CD4-positive, alpha-beta T cell treated with Interleukin-12 subunit alpha and Interleukin-12 subunit beta, for 1 hour (primary cell): ENCODE data around the gene MDFI.

ENCODE experiments used
- DNase-seq: peaks from one replicate; pipeline ENCODE4 v3.0.0-alpha.2; 2020

MDFI gene

GRCh38 chr6:41635365-41635764 lies 2.9 kb upstream of the MDFI start:
- no peak for DNase-seq

GRCh38 chr6:41636833-41637193 lies 1.5 kb upstream of the MDFI start:
- no peak for DNase-seq

- DNase-seq, result no peak
These were observed 870 bp upstream of the MDFI start for GRCh38 chr6:41637194-41638001.

- DNase-seq, result no peak
These were observed 904 bp downstream of the MDFI start for GRCh38 chr6:41638935-41639808.

GRCh38 chr6:41639809-41640371 lies 1.6 kb downstream of the MDFI start:
- no peak for DNase-seq

GRCh38 chr6:41640426-41640825 lies 2.2 kb downstream of the MDFI start:
- DNase-seq, result no peak

GRCh38 chr6:41641352-41641925 lies 3.2 kb downstream of the MDFI start:
- DNase-seq, result no peak

- no peak for DNase-seq
These were observed 4.1 kb downstream of the MDFI start for GRCh38 chr6:41642090-41642959.

GRCh38 chr6:41642960-41643898 lies 5.0 kb downstream of the MDFI start:
- DNase-seq, result no peak

GRCh38 chr6:41643899-41644269 lies 5.6 kb downstream of the MDFI start:
- DNase-seq, result no peak

GRCh38 chr6:41644297-41644879 lies 6.1 kb downstream of the MDFI start:
- DNase-seq, result no peak

GRCh38 chr6:41645007-41645618 lies 6.8 kb downstream of the MDFI start:
- DNase-seq, result no peak

GRCh38 chr6:41646026-41646795 lies 7.9 kb downstream of the MDFI start:
- DNase-seq, result no peak

- no peak for DNase-seq
These were observed 8.8 kb downstream of the MDFI start for GRCh38 chr6:41647061-41647511.

GRCh38 chr6:41648070-41648585 lies 9.9 kb downstream of the MDFI start:
- DNase-seq, result no peak

- no peak for DNase-seq
These were observed 10.7 kb downstream of the MDFI start for GRCh38 chr6:41648921-41649320.

GRCh38 chr6:41649596-41649995 lies 11.3 kb downstream of the MDFI start:
- no peak for DNase-seq

- no peak for DNase-seq
These were observed 11.9 kb downstream of the MDFI start for GRCh38 chr6:41650120-41650519.

- no peak for DNase-seq
These were observed 13.1 kb downstream of the MDFI start for GRCh38 chr6:41651246-41651961.
